GM12873 (cell line): ENCODE measurements around the gene ADSS1.

Experiments
- CTCF ChIP-seq: IDR thresholded peaks from 2 replicates; pipeline ENCODE4 v1.5.1; 2012; ENCODE audit warnings: low read depth, mild to moderate bottlenecking, moderate library complexity, low read length, control low read depth; ENCODE audit not compliant: insufficient read depth; ENCODE audit errors: missing control alignments

ADSS1 gene

GRCh38 chr14:104722938-104723650, 935 bp upstream of the ADSS1 start:
- no peak for TF ChIP-seq CTCF

GRCh38 chr14:104724407-104724980, 465 bp downstream of the ADSS1 start:
- TF ChIP-seq CTCF: no peak

- TF ChIP-seq CTCF: peak; percentile 19
Measured at GRCh38 chr14:104724981-104725771, 1.1 kb downstream of the ADSS1 start.

- no peak for TF ChIP-seq CTCF
Measured at GRCh38 chr14:104725772-104726548, 1.9 kb downstream of the ADSS1 start.

- TF ChIP-seq CTCF: peak; percentile 25
Measured at GRCh38 chr14:104726600-104727451, 2.8 kb downstream of the ADSS1 start.

- TF ChIP-seq CTCF: no peak
Measured at GRCh38 chr14:104728631-104729030, 4.6 kb downstream of the ADSS1 start.
